Ascending aorta (tissue), 2 donors: Measurements from ENCODE around the gene ZNF880. TPM values are rescaled to one million over a fixed set of nuclear protein-coding genes. Genes with fewer than 3 reads are reported as not detected.
A peak's percentile ranks its signal among the peaks of the same experiment; 100 is the strongest.

Experiments
- DNase-seq, 2 donors: peaks; one replicate each; pipeline ENCODE4 v3.0.0-alpha.2; 2019; ENCODE audit warnings: low spot score in 2 of 2
- H3K27ac ChIP-seq, 2 donors: fragments of 200-600 bp; sonication (generic); one replicate each; pipeline ENCODE4 v1.5.1; 2016 to 2017; ENCODE audit warnings: mild to moderate bottlenecking in 1 of 2
- H3K27me3 ChIP-seq: fragments of 200-600 bp; sonication (generic); one replicate; pipeline ENCODE4 v1.5.1; 2017
- H3K36me3 ChIP-seq, 2 donors: fragments of 200-600 bp; sonication (generic); one replicate each; pipeline ENCODE4 v1.5.1; 2016
- H3K4me1 ChIP-seq, 2 donors: fragments of 200-600 bp; sonication (generic); one replicate each; pipeline ENCODE4 v1.5.1; 2016 to 2017; ENCODE audit warnings: mild to moderate bottlenecking in 1 of 2
- H3K4me3 ChIP-seq, 2 donors: fragments of 200-600 bp; sonication (generic); one replicate each; pipeline ENCODE4 v1.5.1; 2016 to 2017; ENCODE audit warnings: mild to moderate bottlenecking in 1 of 2
- H3K9me3 ChIP-seq, 2 donors: fragments of 200-600 bp; sonication (generic); one replicate each; pipeline ENCODE4 v1.5.1; 2016
- intact Hi-C: fragments of 100-400 bp; cut with DNase I; formaldehyde crosslinking; loops from one replicate; pipeline ENCODE4 v1.15.1; 2023
- total RNA-seq: library from RNA; depleted of rRNA; stranded (reverse); fragments of >200 nt; gene quantifications from one replicate; pipeline ENCODE4 v1.1.0, GENCODE V29; 2016
- TF ChIP-seq, protein P1 (sequence below), 3 experiments: fragments of 200-600 bp in 2 of 3; fragments of 450-650 bp in 1 of 3; sonication (generic) in 2 of 3; IDR thresholded peaks; one replicate each; pipeline ENCODE4 v1.5.1; 2016 to 2019; ENCODE audit warnings: antibody characterized with exemption in 3 of 3, mild to moderate bottlenecking in 1 of 3, moderate library complexity in 1 of 3

The ZNF880 gene
- total RNA-seq: 21.5 TPM

GRCh38 chr19:52369559-52370340 is at the start of gene ZNF880:
Gene ZNF880 (plus strand): TSS chr19:52369923. CDS start chr19:52369966, 43 bp downstream.
- peaks cover 0 to 4% of the 10 kb centered on the region in 2 donors for H3K4me1 ChIP-seq
- peak within 1 kb of the TSS; percentile 97 to 100 for H3K27ac ChIP-seq
- peaks cover 24 to 42% of the 10 kb centered on the region in 2 donors for H3K36me3 ChIP-seq
- H3K9me3 ChIP-seq: peaks cover 25 to 66% of the 10 kb centered on the region in 2 donors
- intact Hi-C loops: loop anchor here (1.0 to 2.0 kb wide), 2 partner anchors 33 to 158 kb away; partner anchors contain the start of genes ZNF610 and ZNF808
- DNase-seq: peak; percentile 55 to 95
- H3K27me3 ChIP-seq: no peaks in the 10 kb centered on the region
- TF ChIP-seq, protein P1, sequence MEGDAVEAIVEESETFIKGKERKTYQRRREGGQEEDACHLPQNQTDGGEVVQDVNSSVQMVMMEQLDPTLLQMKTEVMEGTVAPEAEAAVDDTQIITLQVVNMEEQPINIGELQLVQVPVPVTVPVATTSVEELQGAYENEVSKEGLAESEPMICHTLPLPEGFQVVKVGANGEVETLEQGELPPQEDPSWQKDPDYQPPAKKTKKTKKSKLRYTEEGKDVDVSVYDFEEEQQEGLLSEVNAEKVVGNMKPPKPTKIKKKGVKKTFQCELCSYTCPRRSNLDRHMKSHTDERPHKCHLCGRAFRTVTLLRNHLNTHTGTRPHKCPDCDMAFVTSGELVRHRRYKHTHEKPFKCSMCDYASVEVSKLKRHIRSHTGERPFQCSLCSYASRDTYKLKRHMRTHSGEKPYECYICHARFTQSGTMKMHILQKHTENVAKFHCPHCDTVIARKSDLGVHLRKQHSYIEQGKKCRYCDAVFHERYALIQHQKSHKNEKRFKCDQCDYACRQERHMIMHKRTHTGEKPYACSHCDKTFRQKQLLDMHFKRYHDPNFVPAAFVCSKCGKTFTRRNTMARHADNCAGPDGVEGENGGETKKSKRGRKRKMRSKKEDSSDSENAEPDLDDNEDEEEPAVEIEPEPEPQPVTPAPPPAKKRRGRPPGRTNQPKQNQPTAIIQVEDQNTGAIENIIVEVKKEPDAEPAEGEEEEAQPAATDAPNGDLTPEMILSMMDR (IDR thresholded peaks at IDR 0.05): peak in 2 of 3 experiments; percentile 7 to 13
- peak within 1 kb of the TSS; percentile 78 to 94 for H3K4me3 ChIP-seq

DNA sequence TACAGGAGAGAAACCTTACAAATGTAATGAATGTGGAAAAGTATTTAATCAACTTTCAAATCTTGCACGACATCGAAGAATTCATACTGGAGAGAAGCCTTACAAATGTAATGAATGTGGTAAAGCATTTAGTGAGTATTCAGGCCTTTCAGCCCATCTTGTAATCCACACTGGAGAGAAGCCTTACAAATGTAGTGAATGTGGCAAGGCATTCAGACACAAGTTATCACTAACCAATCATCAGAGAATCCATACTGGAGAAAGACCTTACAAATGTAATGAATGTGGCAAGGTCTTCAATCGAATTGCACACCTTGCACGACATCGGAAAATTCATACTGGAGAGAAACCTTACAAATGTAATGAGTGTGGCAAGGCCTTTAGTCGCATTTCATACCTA is 47.3 kb upstream of the ZNF880 start:
- no peaks in the 10 kb centered on the region for H3K27me3 ChIP-seq
- H3K9me3 ChIP-seq: peaks cover 99 to 100% of the 10 kb centered on the region in 2 donors
- DNase-seq: no peak
- peaks cover 60 to 62% of the 10 kb centered on the region in 2 donors for H3K36me3 ChIP-seq
- H3K27ac ChIP-seq: no peak overlapping the region
- no peaks in the 10 kb centered on the region for H3K4me1 ChIP-seq
- H3K4me3 ChIP-seq: no peak overlapping the region
- intact Hi-C loops: no loop called here
- TF ChIP-seq, protein P1 (IDR thresholded peaks at IDR 0.05): no peak

- H3K4me3 ChIP-seq: no peak overlapping the region
- DNase-seq: no peak
- H3K36me3 ChIP-seq: no peaks in the 10 kb centered on the region
- no peak overlapping the region for H3K27ac ChIP-seq
- TF ChIP-seq, protein P1 (IDR thresholded peaks at IDR 0.05): no peak
- H3K9me3 ChIP-seq: peaks cover 66 to 76% of the 10 kb centered on the region in 2 donors
- intact Hi-C loops: no loop called here
- no peaks in the 10 kb centered on the region for H3K4me1 ChIP-seq
- H3K27me3 ChIP-seq: no peaks in the 10 kb centered on the region
Measured at GRCh38 chr19:52331757-52332156, 38.0 kb upstream of the ZNF880 start.

DNA sequence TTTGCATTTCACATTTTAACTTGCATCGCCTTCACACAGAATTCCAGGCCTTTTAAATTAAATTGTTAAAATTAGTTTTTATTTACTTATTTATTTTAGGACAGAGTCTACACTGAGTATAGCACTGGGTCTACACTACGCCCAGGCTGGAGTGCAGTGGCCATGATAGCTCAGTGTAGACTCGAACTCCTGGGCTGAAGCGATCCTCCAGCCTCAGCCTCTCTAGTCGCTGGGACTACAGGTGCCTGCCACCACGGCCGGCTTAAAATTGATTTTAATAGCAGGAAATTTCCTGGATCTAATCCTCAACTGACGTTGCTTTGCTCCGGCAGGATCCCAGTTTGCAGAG is 34.0 kb upstream of the ZNF880 start:
- TF ChIP-seq, protein P1 (IDR thresholded peaks at IDR 0.05): no peak
- peaks cover 36% of the 10 kb centered on the region in 2 donors for H3K9me3 ChIP-seq
- no peaks in the 10 kb centered on the region for H3K27me3 ChIP-seq
- intact Hi-C loops: loop anchor here (2.0 kb wide), 1 partner anchor 33 kb away; the partner anchor contains the start of gene ZNF880
- no peaks in the 10 kb centered on the region for H3K36me3 ChIP-seq
- peak overlapping the region; percentile 67 to 84 for H3K27ac ChIP-seq
- H3K4me1 ChIP-seq: peaks cover 0 to 4% of the 10 kb centered on the region in 2 donors
- DNase-seq: no peak
- H3K4me3 ChIP-seq: peak overlapping the region; percentile 67

DNA sequence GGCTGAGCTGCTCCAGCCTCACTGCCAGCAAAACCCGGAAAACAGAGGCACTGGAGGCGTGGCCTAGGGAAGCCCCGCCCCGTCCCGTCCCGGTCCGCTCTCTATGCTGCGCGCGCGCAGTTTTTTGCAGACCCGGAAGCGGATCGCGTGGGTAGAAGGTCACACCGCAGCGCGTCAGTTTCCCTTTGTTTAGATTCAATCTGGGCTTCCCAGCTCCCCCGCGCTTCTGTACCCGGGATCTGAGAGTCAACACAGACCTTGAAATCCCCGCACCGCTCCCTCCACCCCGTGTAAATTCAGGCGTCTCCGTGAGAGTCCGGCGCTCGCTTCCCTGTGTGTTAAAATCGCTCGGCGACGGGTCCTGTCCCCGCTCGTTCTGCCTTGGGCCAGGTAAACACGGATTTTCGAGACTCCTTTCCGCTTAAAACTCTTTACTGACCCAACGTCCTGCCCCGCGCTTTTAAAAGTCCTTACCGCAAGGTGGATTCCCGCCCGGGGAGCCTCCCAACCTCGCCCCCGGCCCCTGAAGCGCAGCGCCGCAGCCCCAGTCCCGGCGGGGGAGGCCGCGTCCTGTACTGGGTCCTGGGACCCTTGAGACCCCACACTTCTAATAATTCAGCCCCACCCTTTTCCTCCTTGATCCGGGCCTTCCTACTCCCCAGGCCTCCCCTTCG is 33.5 kb upstream of the ZNF880 start, which contains the start of gene ZNF610:
TSS of gene ZNF610 (plus strand) at position 127 of the 674 bp plus-strand sequence. CDS start 12,930 bp downstream, outside the sequence.
- Histone ChIP-seq H3K4me1 (peaks cover 0 to 4% of the 10 kb centered on the region in 2 donors), H3K27ac (peak within 1 kb of the TSS; percentile 67 to 84), H3K9me3 (peaks cover 31 to 34% of the 10 kb centered on the region in 2 donors), H3K4me3 (peak within 1 kb of the TSS; percentile 67), H3K27me3 (no peaks in the 10 kb centered on the region), H3K36me3 (no peaks in the 10 kb centered on the region)
- DNase-seq: peak; percentile 46 to 92
- intact Hi-C loops: loop anchor here (2.0 kb wide), 1 partner anchor 33 kb away; the partner anchor contains the start of gene ZNF880
- TF ChIP-seq, protein P1 (IDR thresholded peaks at IDR 0.05): no peak
